NCI-H226 (cell line): Measurements from ENCODE around the gene IFT88.

Experiments
- DNase-seq: peaks from one replicate; pipeline ENCODE4 v3.0.0-alpha.2; 2015

Gene IFT88

GRCh38 chr13:20696073-20696472, 129.1 kb downstream of the IFT88 start:
- no peak for DNase-seq

GRCh38 chr13:20699715-20700114, 132.8 kb downstream of the IFT88 start:
- DNase-seq: no peak

DNA sequence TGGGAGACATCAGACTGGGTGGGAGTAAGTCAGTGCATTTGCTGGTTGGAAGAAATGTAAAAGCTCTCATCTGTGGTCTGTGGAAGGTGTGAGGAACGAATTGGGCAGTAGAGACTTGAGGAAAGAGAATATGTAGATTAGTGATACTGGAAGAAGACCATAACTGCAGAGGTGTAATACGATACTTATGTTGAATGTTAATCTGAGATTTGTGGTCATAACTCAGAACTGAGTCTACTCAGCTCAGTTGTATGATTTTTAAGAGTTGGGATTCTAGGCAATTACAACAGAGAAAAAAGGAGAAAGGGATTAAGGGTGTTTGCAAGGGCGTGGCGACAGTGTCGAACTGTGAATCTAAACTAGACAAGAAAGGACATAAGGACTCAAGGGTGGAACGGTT, 133.3 kb downstream of the IFT88 start:
- no peak for DNase-seq

- DNase-seq: no peak
Measured at GRCh38 chr13:20701461-20701860, 134.5 kb downstream of the IFT88 start.

GRCh38 chr13:20702530-20702914, 135.6 kb downstream of the IFT88 start:
- DNase-seq: no peak

DNA sequence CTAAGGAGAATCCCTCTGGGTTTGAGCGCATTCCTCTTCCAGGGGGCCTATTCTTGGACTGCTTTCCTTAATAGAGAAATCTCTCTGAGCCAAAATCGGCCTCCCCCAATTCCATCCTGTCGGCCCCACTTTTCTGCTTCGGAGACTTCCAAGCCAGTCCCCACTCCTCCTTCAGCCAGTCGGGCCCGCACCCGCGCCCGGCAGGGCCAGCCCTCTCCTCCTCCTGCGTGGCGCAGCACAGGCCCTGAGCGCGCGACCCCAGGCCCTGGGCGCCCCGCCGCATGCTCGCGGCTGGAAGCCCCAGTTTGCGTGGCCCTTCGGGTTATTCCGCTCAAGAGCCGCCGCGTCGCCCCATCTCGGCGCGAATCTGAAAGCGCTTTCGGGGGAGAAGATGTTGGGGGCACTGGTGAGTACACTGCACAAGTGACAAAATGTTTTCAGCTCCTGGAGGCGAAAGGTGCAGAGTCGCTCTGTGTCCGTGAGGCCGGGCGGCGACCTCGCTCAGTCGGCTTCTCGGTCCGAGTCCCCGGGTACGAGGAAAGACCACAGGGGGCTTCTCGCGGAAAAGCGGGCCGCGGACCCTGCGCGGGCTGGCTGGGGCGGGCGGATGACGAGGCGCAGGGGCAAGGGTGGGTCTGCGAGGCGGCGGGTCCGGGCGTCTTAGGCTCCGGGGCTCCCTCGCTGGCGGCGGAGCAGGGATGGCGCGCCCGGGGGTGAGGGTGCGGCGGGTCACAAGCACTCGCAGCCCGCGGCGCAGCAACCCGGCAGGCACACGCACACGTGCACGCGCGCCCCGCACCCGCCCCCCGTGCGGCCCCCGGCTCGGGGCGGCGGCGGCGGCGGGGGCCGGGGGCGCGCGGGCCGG, 136.2 kb downstream of the IFT88 start, which contains the start of gene IL17D:
IL17D (plus strand) TSS at position 785 of the 865 bp plus-strand sequence. CDS start 303 bp downstream, outside the sequence.
- DNase-seq: no peak

GRCh38 chr13:20703780-20704458, 137.0 kb downstream of the IFT88 start:
- peak; percentile 41 for DNase-seq

- no peak for DNase-seq
Measured at GRCh38 chr13:20704459-20705069, 137.6 kb downstream of the IFT88 start.

DNA sequence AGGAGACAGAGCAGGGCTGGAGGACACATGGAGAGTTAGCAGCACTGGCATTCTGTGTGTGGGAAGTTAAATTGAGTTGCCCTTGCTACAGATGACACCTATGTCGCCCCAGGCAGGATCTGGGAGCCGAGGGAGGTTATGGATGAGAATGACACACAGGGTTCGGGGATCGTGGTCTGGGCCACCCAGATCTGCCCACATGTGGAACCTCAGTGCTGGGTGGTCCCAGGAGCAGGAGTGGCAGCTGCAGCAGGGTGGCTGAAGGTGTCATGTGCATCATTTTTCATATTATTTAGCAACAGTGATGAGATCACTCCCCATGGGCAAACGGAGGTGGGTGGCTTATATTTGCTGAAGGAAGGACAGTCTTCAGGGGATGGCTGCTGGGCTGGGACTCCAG, 139.7 kb downstream of the IFT88 start:
- no peak for DNase-seq

DNA sequence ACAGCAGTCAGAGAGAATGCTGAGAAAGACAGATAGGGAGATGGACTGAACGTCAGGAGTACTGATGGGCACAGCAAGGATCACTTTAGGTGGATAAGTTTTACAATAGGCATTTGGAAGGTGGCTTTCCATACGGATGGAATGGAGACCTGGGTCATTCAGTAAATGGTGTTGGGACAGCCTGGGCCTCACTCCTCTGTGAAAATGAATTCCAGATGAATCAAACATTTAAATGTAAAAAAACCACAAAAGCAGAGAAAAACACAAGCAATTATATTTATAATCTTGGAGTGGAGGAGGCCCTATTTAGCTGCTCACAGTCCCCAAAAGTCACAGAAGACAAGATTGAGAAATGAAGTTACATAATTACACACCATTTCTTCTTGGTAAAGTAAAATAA, 141.3 kb downstream of the IFT88 start:
- no peak for DNase-seq

GRCh38 chr13:20709369-20709768, 142.4 kb downstream of the IFT88 start:
- no peak for DNase-seq

- no peak for DNase-seq
Measured at GRCh38 chr13:20709782-20710181, 142.8 kb downstream of the IFT88 start.

DNA sequence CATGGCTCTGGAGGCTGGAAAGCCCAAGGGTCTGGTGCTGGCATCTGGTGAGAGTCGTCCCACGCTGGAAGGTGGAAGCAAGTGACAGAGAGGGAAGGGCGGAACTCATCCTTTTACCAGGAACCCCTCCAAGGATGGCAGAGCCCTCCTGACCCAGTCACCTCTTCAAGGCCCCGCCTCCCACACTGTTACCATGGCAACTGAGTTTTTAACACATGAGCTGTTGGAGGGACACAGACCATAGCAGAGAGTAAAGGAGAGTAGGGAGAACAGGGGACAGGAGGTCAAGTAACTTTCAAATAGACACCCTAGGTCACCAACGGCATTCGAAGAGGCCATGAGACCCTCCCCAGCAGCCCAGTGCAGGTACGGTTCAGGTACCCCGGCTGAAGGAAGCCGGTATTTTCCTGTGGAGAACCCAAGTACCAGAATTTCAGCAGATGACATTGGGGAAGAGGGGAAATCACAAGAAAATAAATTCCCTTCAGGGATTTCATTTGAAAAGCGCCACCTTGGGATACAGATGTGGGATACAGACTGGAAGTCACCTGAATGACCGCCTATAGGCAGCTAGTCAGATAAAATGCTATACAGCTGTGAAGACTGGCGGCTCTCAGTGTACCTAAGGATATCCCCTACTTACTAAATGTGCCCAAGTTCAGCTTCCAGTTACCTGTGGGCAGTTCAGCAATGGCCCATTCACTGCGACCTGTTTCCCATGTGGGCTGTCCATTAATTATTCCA, 144.5 kb downstream of the IFT88 start:
- DNase-seq: no peak

DNA sequence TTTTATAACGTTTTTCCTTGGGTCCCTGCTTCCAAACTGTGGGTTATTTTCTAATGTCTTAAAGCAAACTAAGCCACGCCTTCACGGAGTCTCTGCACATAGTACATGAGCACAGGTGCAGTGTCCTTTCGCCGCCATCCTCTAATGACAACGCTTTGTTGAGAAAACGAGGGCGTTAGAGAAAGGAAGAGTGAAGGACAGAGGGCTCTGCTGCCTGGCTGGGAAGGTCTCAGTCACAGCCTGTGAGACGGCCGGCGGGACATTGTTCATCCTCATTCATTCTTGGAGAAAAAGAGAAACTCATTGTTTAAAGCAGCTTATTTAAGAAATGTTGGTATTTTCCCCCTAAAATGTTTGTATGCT, 146.0 kb downstream of the IFT88 start:
- DNase-seq: no peak

- peak; percentile 1 for DNase-seq
Measured at GRCh38 chr13:20713751-20714150, 146.8 kb downstream of the IFT88 start.

- DNase-seq: no peak
Measured at GRCh38 chr13:20714161-20714560, 147.2 kb downstream of the IFT88 start.

- DNase-seq: no peak
Measured at GRCh38 chr13:20714563-20715329, 147.8 kb downstream of the IFT88 start.

DNA sequence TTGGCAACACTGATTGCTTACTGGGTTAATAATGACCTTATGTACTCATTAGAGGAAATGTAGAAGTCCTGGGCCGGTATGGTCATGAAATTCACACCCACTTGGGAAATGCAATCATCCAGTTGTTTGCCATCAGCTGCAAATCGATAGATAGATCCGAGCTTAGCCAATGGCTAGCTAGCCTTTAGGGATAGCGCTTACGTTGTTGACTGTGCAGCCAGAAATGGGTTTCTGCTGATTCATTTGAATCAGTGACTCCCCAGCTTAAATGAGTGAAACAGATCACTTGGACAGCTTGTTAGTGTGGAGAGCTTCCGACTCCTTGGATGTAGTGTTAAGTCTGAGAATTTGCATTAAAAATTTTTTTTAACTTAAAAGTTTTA, 148.4 kb downstream of the IFT88 start:
- DNase-seq: no peak

DNA sequence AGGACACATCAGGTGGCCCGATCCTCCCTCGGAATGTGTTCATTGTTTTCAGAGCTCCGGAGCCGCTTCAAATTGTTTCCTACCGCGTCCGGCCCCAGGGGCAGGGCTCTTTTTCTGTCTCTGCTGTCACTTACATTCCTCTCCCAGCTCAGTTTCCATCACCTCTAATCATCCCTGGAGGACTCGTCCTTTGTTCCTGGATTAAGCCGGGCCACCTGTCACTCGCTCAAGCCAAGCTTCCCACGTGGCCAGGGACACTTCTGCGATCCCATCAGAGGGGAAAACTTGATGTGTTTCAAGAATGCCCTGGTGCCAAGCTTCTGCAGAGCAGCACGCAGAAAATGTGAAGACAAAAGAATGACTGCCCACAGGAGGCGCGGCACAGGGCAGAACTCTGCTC, 150.0 kb downstream of the IFT88 start:
- no peak for DNase-seq

DNA sequence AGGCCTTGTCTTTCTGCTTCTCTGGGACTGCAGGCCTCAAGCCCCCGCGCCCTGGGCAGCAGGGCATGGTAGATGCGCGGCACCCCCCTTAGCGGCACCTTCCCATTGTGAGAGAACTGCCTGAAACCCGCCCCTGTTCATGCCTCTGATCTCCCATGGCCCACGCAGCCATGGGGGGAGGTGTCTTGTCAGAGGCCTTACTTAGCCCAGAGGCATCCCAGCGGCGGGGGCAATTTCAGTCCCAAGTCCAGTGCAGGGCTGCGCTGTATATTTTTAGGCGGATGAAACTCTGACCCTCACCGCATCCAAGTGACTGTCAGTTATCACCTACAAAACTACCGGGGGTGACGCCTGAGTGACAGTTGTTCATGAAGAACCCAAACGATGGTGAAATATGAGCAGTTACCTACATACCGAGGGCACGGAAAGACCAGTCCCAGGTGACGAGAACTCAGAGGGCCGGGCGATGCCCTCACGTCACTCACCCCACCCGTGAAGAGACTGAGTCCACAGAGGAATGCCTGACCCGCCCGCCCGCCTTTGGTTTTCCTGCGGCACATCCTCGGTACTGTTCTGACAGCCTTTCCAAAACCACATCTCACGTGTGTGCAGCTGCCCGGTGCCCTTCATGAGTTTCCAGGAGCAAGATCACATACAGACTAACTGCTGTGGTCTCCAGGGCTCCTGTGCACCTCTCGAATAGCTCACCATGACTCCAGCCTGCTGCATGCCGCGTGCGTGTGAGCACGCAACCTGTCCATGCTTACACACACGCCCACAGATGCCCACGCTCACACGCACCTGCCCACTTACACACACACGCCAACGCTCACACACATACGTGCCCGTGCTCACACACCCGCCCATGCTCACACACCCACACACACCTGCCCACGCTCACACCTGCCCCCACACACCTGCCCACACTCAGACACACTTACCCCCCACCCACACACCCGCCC, 150.9 kb downstream of the IFT88 start:
- DNase-seq: no peak

DNA sequence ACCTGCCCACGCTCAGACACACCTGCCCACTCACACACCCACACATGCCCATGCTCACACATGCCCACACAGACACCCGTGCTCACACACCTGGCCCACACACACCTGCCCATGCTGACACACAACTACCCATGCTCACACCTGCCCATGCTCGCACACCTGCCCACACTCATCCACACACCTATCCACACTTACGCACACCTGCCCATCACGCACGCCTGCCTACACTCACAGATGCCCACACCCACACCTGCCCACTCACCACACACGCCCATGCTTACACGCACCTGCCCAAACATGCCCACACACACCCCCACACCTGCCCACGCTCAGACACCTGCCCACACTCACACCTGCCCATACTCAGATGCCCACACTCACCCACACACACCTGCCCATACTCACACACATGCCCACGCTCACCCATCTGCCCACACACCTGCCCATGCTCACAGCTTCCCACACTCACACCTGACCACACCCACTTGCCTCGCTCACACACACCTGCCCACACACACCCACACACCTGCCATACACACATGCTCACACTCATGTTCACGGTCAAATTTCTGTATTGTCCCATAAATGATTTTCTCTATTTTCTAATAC, 152.1 kb downstream of the IFT88 start:
- DNase-seq: no peak
